Dendritic cell treated with granulocyte-macrophage colony-stimulating factor and Interleukin-4, amounts not matched to agents 40 ng/mL and 50 ng/mL, for 4 days (primary cell): ENCODE data around the gene CCDC192.

ENCODE experiments used
- H3K27ac Mint-ChIP-seq: one replicate; pipeline ENCODE4 v1.8.0; 2022; ENCODE audit warnings: mild to moderate bottlenecking, mixed read lengths
- H3K27me3 Mint-ChIP-seq: one replicate; pipeline ENCODE4 v1.8.0; 2022; ENCODE audit warnings: mild to moderate bottlenecking, mixed read lengths
- H3K36me3 Mint-ChIP-seq: one replicate; pipeline ENCODE4 v1.8.0; 2022; ENCODE audit warnings: low read depth, mixed read lengths
- H3K4me1 Mint-ChIP-seq: one replicate; pipeline ENCODE4 v1.8.0; 2022; ENCODE audit warnings: low read depth, mixed read lengths
- H3K4me3 Mint-ChIP-seq: one replicate; pipeline ENCODE4 v1.8.0; 2022; ENCODE audit warnings: mild to moderate bottlenecking, moderate library complexity, mixed read lengths
- H3K9me3 Mint-ChIP-seq: one replicate; pipeline ENCODE4 v1.8.0; 2022; ENCODE audit warnings: mixed read lengths
- intact Hi-C: fragments of 100-400 bp; cut with micrococcal nuclease; formaldehyde crosslinking; loops from one replicate; pipeline ENCODE4 v1.15.0; 2022

The CCDC192 gene

GRCh38 chr5:127957183-127957582, 254.0 kb downstream of the CCDC192 start:
- Mint-ChIP-seq H3K9me3 (no peaks in the 10 kb centered on the region), H3K27me3 (no peaks in the 10 kb centered on the region), H3K4me3 (no peak overlapping the region), H3K4me1 (peaks cover 15% of the 10 kb centered on the region), H3K27ac (no peak overlapping the region), H3K36me3 (no peaks in the 10 kb centered on the region)
- intact Hi-C loops, result no loop called here

DNA sequence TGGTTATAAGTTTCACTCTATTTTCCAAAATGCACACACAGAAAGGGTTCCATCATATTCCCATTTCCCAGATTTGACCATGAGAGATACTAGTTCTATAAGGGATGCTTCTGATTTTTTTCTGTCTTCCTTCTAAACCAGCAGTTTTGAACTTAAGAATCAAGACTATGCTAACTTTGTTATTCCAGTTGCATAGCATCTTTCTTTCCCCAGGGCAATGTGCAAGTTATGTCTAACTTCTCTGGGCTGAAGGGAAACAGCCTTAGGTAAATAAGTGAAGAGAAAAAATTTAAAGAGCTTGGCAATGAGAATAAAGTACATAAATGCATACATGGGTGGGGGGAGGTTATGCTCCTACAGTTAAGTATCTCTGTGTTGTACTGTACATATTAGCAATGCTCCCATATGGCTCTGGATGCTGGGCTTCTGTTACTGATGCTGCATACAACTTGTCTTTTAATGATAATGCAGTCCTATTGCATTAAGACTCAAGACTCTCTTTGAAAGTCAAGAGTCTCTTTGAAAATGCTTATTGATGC, 254.6 kb downstream of the CCDC192 start:
- Mint-ChIP-seq H3K4me3 (no peak overlapping the region), H3K27me3 (no peaks in the 10 kb centered on the region), H3K36me3 (no peaks in the 10 kb centered on the region), H3K9me3 (no peaks in the 10 kb centered on the region), H3K27ac (no peak overlapping the region), H3K4me1 (peaks cover 15% of the 10 kb centered on the region)
- intact Hi-C loops, result no loop called here

DNA sequence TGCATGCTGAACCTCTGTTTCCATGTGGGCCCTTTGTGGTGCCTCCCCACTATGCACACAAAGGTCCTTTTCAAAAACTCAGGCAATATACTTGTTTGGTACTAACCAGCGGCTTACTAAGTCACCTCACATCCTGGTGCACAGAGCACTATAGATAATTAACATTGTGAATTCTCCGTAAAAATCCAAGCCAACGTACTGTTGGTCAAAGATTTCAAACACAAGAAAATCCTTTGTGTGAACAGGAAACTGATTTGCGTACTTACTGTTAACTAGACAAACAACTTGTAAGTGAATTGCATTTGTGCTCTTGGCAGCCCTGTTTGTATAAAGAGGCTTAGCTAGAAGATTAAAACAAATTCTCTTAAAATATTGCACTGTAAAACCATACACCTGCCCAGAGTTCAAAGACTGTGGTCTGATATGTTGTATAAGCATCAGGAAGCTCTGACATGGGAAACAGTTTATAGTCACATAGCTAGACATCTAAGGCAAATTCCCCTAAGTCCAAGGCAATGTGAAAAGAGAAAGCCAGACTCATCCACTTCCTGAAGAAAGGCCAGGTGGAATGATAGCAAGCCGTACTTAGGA, 255.3 kb downstream of the CCDC192 start:
- H3K36me3 Mint-ChIP-seq, result no peaks in the 10 kb centered on the region
- H3K27ac Mint-ChIP-seq, result no peak overlapping the region
- intact Hi-C loops, result no loop called here
- H3K4me1 Mint-ChIP-seq, result peaks cover 15% of the 10 kb centered on the region
- H3K27me3 Mint-ChIP-seq, result no peaks in the 10 kb centered on the region
- H3K4me3 Mint-ChIP-seq, result no peak overlapping the region
- H3K9me3 Mint-ChIP-seq, result no peaks in the 10 kb centered on the region

DNA sequence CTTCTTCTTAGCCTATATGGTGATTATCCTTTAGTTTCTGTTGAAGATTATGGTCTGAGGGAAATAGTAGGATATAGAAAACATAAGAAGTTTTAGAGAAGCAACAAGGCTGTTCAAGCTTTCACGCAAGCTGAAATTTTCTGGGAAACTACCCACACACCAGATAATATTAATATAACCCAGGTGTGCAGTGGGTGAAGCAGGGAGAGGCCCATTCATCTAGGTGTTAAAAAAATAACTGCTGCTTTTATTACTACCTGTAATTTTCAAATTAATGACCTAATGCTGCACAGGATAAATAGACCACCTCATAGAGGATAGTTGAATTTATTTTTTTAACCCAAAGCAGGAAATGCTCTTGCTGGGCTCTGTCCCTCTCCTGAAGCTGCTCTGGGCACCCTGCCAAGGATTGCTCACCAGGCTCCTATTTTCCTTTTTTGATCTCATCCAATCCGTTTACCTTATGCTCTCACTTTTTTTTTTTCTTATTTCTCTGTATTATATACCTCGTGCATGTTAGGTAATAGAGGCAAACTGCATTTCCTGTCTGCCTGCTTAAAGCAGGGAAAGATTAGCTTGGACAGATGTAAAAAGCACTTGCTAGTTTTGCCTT, 256.1 kb downstream of the CCDC192 start:
- Mint-ChIP-seq H3K36me3 (no peaks in the 10 kb centered on the region), H3K27ac (no peak overlapping the region), H3K4me3 (no peak overlapping the region), H3K4me1 (peaks cover 15% of the 10 kb centered on the region), H3K9me3 (no peaks in the 10 kb centered on the region), H3K27me3 (no peaks in the 10 kb centered on the region)
- intact Hi-C loops, result no loop called here

DNA sequence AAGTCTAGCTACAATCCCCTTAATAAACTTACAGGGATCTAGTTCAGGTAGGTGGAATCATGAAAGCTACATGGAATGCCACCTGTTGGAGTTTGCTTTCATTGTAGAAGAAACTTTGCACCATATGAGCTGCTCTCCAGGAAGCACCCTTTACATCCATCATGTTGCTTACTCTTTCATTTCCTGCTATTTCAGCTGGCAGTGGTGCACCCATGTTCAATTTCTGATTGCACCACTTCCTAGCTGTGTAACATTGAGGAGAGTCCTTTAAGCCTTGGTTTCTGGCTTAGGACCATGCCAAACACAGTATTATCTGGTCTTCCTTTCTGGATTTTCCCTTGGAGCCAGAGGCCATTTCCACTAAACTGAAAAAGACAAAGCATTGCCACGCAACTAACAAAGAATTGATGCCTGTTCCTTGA, 257.1 kb downstream of the CCDC192 start:
- H3K36me3 Mint-ChIP-seq, result no peaks in the 10 kb centered on the region
- no peak overlapping the region for H3K4me3 Mint-ChIP-seq
- H3K4me1 Mint-ChIP-seq, result peaks cover 15% of the 10 kb centered on the region
- intact Hi-C loops, result no loop called here
- no peaks in the 10 kb centered on the region for H3K27me3 Mint-ChIP-seq
- no peak overlapping the region for H3K27ac Mint-ChIP-seq
- H3K9me3 Mint-ChIP-seq, result no peaks in the 10 kb centered on the region

GRCh38 chr5:127961006-127961762, 258.0 kb downstream of the CCDC192 start:
- Mint-ChIP-seq H3K36me3 (peaks cover 6% of the 10 kb centered on the region), H3K4me1 (peaks cover 15% of the 10 kb centered on the region), H3K27me3 (no peaks in the 10 kb centered on the region), H3K27ac (no peak overlapping the region), H3K4me3 (no peak overlapping the region), H3K9me3 (peaks cover 7% of the 10 kb centered on the region)
- intact Hi-C loops, result no loop called here

GRCh38 chr5:127961763-127962145, 258.6 kb downstream of the CCDC192 start:
- H3K27me3 Mint-ChIP-seq, result no peaks in the 10 kb centered on the region
- no peak overlapping the region for H3K4me3 Mint-ChIP-seq
- peaks cover 11% of the 10 kb centered on the region for H3K36me3 Mint-ChIP-seq
- intact Hi-C loops, result no loop called here
- H3K27ac Mint-ChIP-seq, result no peak overlapping the region
- peaks cover 12% of the 10 kb centered on the region for H3K9me3 Mint-ChIP-seq
- H3K4me1 Mint-ChIP-seq, result peaks cover 15% of the 10 kb centered on the region

DNA sequence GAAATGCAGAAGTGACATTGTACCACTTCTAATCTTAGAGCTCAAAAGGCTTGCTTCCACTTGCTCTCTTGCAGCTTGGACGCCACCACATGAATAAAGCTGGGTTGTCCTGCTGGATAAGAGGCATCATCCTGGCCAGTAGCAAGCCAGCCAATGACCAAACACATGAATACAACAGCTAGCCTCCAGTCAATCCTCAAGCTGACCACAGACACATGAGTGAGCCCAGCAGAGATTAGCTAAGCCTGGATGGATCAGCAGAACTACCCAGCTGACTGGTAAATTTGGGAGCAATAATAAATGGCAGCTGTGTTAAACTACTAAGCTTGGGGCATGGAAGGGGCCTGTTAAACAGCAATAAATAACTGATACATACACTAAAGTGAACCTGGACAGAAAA, 259.3 kb downstream of the CCDC192 start:
- H3K36me3 Mint-ChIP-seq, result peaks cover 11% of the 10 kb centered on the region
- H3K4me3 Mint-ChIP-seq, result no peak overlapping the region
- H3K4me1 Mint-ChIP-seq, result peaks cover 15% of the 10 kb centered on the region
- intact Hi-C loops, result no loop called here
- no peak overlapping the region for H3K27ac Mint-ChIP-seq
- H3K27me3 Mint-ChIP-seq, result no peaks in the 10 kb centered on the region
- H3K9me3 Mint-ChIP-seq, result peaks cover 19% of the 10 kb centered on the region

DNA sequence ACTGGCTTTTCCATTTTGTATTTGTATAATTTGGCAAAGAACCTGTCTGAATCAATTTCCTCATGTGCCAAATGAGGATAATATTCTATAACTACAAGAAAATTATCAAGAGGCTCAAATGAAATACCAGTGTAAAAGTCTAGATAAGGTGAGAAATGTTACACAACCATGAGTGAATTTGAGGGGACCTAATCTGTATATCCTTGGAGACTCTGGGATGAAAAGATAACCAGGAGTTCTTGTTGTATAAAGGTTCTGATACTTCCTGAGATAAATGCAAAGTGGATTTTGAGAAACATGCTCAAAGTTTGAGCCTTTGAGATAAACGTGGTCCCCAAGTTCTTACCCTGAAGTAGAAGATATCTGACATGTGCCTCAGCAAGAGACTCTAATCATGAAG, 260.0 kb downstream of the CCDC192 start:
- Mint-ChIP-seq H3K4me3 (no peak overlapping the region), H3K27ac (no peak overlapping the region), H3K9me3 (peaks cover 19% of the 10 kb centered on the region), H3K36me3 (peaks cover 11% of the 10 kb centered on the region), H3K4me1 (peaks cover 15% of the 10 kb centered on the region), H3K27me3 (no peaks in the 10 kb centered on the region)
- intact Hi-C loops, result no loop called here

- Mint-ChIP-seq H3K4me1 (peaks cover 15% of the 10 kb centered on the region), H3K4me3 (no peak overlapping the region), H3K9me3 (peaks cover 19% of the 10 kb centered on the region), H3K27me3 (no peaks in the 10 kb centered on the region), H3K36me3 (peaks cover 11% of the 10 kb centered on the region), H3K27ac (no peak overlapping the region)
- intact Hi-C loops, result no loop called here
Measured at GRCh38 chr5:127963931-127964330, 260.7 kb downstream of the CCDC192 start.

- peaks cover 11% of the 10 kb centered on the region for H3K36me3 Mint-ChIP-seq
- no peaks in the 10 kb centered on the region for H3K4me1 Mint-ChIP-seq
- H3K4me3 Mint-ChIP-seq, result no peak overlapping the region
- no peaks in the 10 kb centered on the region for H3K27me3 Mint-ChIP-seq
- H3K9me3 Mint-ChIP-seq, result peaks cover 19% of the 10 kb centered on the region
- intact Hi-C loops, result no loop called here
- H3K27ac Mint-ChIP-seq, result no peak overlapping the region
Measured at GRCh38 chr5:127967323-127967982, 264.3 kb downstream of the CCDC192 start.

DNA sequence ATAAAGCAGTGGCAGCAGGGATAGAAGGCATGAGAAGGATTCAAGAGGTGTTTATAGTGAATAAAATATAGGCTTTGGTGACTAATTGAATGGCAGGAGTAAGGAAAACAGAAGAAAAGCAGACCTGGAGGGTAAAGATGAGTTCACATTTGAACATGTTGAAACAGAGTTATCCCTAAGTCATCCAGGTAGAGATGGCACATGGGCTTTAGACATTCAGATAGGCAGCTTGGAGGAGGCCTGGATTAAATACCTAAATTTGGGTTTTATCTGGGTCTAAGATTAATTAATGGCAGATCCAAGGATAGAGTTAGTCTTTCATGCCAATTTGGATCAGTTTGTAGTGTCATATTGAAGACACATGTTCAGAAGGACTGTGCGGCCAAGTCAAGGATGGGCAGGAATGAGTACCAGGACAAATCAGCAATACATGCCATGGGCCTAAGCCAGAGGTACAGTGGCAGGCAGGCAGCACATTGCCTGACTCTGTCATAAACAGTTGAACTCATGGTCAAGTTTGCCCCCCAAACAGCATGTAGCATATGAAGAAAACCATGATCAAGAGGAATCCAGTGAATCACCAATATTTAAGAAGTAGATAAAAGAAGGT, 264.9 kb downstream of the CCDC192 start:
- H3K27ac Mint-ChIP-seq, result no peak overlapping the region
- no peaks in the 10 kb centered on the region for H3K4me1 Mint-ChIP-seq
- peaks cover 19% of the 10 kb centered on the region for H3K9me3 Mint-ChIP-seq
- intact Hi-C loops, result no loop called here
- H3K36me3 Mint-ChIP-seq, result peaks cover 11% of the 10 kb centered on the region
- H3K27me3 Mint-ChIP-seq, result no peaks in the 10 kb centered on the region
- H3K4me3 Mint-ChIP-seq, result no peak overlapping the region

DNA sequence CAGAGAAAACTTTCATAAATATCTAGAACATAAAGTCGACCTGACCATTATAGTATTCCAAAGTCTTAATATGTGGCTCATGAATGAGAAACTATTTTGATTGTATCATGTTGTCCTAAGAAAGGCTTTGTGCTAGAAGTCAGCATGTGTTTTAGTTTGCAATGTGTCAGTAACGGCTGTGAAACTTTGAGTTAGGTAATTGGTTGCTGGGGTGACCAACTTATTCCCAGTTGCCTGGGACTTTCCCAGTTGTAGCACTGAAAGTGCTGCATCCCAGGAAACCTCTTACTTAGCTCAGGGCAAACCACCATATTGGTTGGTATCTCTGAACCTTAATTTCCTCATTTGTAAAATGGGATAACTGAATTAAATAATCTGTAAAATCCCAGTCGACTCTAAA, 265.8 kb downstream of the CCDC192 start:
- H3K27ac Mint-ChIP-seq, result no peak overlapping the region
- H3K4me3 Mint-ChIP-seq, result no peak overlapping the region
- no peaks in the 10 kb centered on the region for H3K4me1 Mint-ChIP-seq
- H3K36me3 Mint-ChIP-seq, result peaks cover 11% of the 10 kb centered on the region
- H3K27me3 Mint-ChIP-seq, result no peaks in the 10 kb centered on the region
- intact Hi-C loops, result no loop called here
- H3K9me3 Mint-ChIP-seq, result peaks cover 19% of the 10 kb centered on the region

DNA sequence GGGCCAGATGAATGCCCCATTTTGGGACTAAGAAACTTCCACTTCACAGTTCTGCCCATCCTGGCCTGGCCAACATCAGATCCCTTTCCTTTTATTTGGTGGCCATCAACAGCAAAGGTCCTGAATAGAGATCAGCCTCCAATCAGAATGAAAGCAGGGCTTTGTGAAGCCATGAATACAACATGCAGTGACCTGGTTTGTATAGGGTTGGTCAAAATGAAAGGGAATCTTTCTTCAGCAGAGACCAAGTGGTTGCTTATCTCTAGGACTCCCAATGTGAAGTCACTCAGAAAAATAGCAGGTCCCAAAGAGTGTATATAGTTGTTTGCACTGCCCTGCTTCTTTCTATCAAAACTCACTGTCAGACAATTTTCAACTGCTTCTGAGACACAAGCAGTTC, 266.5 kb downstream of the CCDC192 start:
- no peaks in the 10 kb centered on the region for H3K27me3 Mint-ChIP-seq
- no peak overlapping the region for H3K27ac Mint-ChIP-seq
- intact Hi-C loops, result no loop called here
- peaks cover 11% of the 10 kb centered on the region for H3K36me3 Mint-ChIP-seq
- no peaks in the 10 kb centered on the region for H3K4me1 Mint-ChIP-seq
- no peak overlapping the region for H3K4me3 Mint-ChIP-seq
- peaks cover 19% of the 10 kb centered on the region for H3K9me3 Mint-ChIP-seq
